ENCODE data around the gene STK25. TPM values are rescaled to one million over a fixed set of nuclear protein-coding genes. Genes with fewer than 3 reads are reported as not detected.

Gene STK25
- total RNA-seq, 4 donors from 2014 or later = 159 to 427 (median 205) TPM

GRCh38 chr2:241498115-241499070, 10.0 kb downstream of the STK25 start:
- H3K4me1 ChIP-seq = peaks cover 0 to 34% (median 12%) of the 10 kb centered on the region in 4 donors
- H3K27me3 ChIP-seq = no peaks in the 10 kb centered on the region
- no peaks in the 10 kb centered on the region for H3K9me3 ChIP-seq
- peaks cover 0 to 9% (median 0%) of the 10 kb centered on the region in 4 donors for H3K36me3 ChIP-seq
- in situ Hi-C loops (cut with MboI; ENCODE audit: low pct_ligation_motif_present in 1 of 4, low pct_unique_long_range_greater_than_20kb in 1 of 4, low sequenced_read_pairs in 3 of 4) (no loop called here), intact Hi-C loops (cut with DNase I; ENCODE audit: low total_unique reads) (no loop called here)
- no peak for DNase-seq
- peak overlapping the region in 3 of 4 donors; percentile 66 to 82 (median 70) for H3K27ac ChIP-seq
- no peak overlapping the region for H3K4me3 ChIP-seq
- TF ChIP-seq POLR2AphosphoS5 (IDR thresholded peaks at IDR 0.05) = no peak
- no peak for TF ChIP-seq CTCF (IDR thresholded peaks at IDR 0.05)
- no peak for TF ChIP-seq POLR2A (IDR thresholded peaks at IDR 0.05)
- TF ChIP-seq EP300 (IDR thresholded peaks at IDR 0.05; ENCODE audit: low read depth) = no peak
- 92% methylated on average over 23 of the region's 36 CpGs; no CpG with 5 or more reads in 1 of the 2 donors for WGBS, 2 donors (ENCODE audit: low coverage in 1 of 2)

- peaks cover 0 to 34% (median 12%) of the 10 kb centered on the region in 4 donors for H3K4me1 ChIP-seq
- H3K36me3 ChIP-seq = peaks cover 0 to 10% (median 0%) of the 10 kb centered on the region in 4 donors
- in situ Hi-C loops (cut with MboI; ENCODE audit: low pct_ligation_motif_present in 1 of 4, low pct_unique_long_range_greater_than_20kb in 1 of 4, low sequenced_read_pairs in 3 of 4) (no loop called here), intact Hi-C loops (cut with DNase I; ENCODE audit: low total_unique reads) (no loop called here)
- WGBS, 2 donors (ENCODE audit: low coverage in 1 of 2) = 61 to 90% methylated on average over 2 to 29 of the region's 29 CpGs
- H3K27ac ChIP-seq = peak overlapping the region; percentile 41 to 82 (median 68)
- H3K4me3 ChIP-seq = no peak overlapping the region
- TF ChIP-seq POLR2AphosphoS5 (IDR thresholded peaks at IDR 0.05) (peak in 1 of 3 donors; percentile 2), EP300 (IDR thresholded peaks at IDR 0.05; ENCODE audit: low read depth) (no peak)
- H3K27me3 ChIP-seq = no peaks in the 10 kb centered on the region
- H3K9me3 ChIP-seq = no peaks in the 10 kb centered on the region
- peak; percentile 81 for DNase-seq
These were observed 11.2 kb downstream of the STK25 start for GRCh38 chr2:241496904-241497877.

- WGBS, 2 donors (ENCODE audit: low coverage in 1 of 2) = 93% methylated on average over 28 of the region's 28 CpGs; no CpG with 5 or more reads in 1 of the 2 donors
- in situ Hi-C loops (cut with MboI; ENCODE audit: low pct_ligation_motif_present in 1 of 4, low pct_unique_long_range_greater_than_20kb in 1 of 4, low sequenced_read_pairs in 3 of 4) (no loop called here), intact Hi-C loops (cut with DNase I; ENCODE audit: low total_unique reads) (no loop called here)
- Histone ChIP-seq H3K36me3 (peaks cover 0 to 10% (median 0%) of the 10 kb centered on the region in 4 donors), H3K27me3 (no peaks in the 10 kb centered on the region), H3K9me3 (no peaks in the 10 kb centered on the region), H3K27ac (peak overlapping the region; percentile 1 to 82 (median 68)), H3K4me3 (no peak overlapping the region), H3K4me1 (peaks cover 0 to 34% (median 12%) of the 10 kb centered on the region in 4 donors)
- no peak for DNase-seq
- TF ChIP-seq POLR2A (IDR thresholded peaks at IDR 0.05) (no peak), POLR2AphosphoS5 (IDR thresholded peaks at IDR 0.05) (no peak), EP300 (IDR thresholded peaks at IDR 0.05; ENCODE audit: low read depth) (no peak), CTCF (IDR thresholded peaks at IDR 0.05) (peak in 1 of 5 experiments; percentile 9)
These were observed 12.2 kb downstream of the STK25 start for GRCh38 chr2:241496003-241496707.

Measured in transverse colon (tissue), 4 donors.